Fibroblast of gingiva (primary cell): ENCODE results near the gene VAPB.

Source experiments
- DNase-seq: peaks from one replicate; pipeline ENCODE4 v3.0.0-alpha.2; 2011; ENCODE audit warnings: low read depth

VAPB gene

GRCh38 chr20:58436868-58437645, 48.0 kb downstream of the VAPB start:
- no peak for DNase-seq

GRCh38 chr20:58438970-58439808, 50.2 kb downstream of the VAPB start:
- no peak for DNase-seq

GRCh38 chr20:58440021-58440767, 51.2 kb downstream of the VAPB start:
- DNase-seq = no peak

DNA sequence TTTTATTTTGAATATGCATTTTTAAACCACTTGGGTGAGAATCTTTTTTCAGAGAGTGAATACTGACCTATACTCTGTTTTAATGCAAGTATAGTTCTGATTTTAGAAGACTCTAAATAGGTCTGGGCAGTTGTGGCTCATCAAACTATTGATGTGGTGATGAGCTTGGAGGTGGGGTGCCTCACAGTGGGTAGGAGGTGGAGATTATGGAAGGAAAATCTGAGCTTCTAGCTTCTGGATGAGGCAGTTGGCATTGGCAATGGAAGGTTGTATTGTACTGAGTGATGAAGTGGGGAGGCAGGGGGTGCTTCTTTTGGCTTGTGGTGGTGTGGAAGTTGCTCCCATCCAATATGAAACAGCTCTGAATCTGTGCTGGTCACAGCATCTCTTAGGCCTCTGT, 52.7 kb downstream of the VAPB start:
- DNase-seq = no peak

DNA sequence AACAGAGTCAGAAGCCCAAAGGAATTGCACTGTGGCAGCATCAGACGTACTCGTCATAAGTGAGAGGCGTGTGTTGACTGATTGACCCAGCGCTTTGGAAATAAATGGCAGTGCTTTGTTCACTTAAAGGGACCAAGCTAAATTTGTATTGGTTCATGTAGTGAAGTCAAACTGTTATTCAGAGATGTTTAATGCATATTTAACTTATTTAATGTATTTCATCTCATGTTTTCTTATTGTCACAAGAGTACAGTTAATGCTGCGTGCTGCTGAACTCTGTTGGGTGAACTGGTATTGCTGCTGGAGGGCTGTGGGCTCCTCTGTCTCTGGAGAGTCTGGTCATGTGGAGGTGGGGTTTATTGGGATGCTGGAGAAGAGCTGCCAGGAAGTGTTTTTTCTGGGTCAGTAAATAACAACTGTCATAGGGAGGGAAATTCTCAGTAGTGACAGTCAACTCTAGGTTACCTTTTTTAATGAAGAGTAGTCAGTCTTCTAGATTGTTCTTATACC, 55.8 kb downstream of the VAPB start:
- no peak for DNase-seq

DNA sequence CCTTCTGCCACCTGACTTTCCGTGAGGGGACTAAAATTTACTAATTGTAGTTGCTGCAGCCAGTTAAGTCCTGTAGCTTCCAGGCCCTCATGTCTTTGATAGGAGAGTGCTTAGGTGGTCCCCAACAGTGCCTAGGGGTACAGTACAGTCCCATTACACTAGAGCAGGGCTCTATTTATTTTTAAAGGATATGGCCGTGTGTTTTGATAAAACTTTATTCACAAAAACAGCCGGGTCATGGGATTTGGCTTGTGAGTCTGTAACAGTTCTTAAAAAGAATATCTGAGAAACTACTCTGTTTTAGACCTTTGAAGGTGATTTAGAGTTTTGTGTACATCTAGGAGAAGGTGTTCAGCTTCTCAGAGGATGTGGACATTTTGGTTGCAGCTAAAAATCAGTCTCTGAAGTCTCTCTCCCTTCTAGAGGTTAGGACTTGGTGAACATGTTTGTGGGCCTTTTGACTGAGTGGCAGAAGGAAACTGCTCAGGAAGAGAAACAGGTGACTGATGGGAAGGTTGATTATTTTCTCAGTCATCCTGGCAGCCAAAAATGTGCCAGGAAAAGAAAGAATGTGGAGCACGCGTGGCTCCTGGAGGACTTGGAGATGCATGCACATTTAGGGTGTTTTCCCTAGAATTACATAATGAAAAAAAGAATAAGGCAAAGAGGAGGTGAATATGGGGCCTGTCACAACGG, 57.4 kb downstream of the VAPB start:
- DNase-seq = no peak

GRCh38 chr20:58446960-58447265, 57.9 kb downstream of the VAPB start:
- DNase-seq = no peak

DNA sequence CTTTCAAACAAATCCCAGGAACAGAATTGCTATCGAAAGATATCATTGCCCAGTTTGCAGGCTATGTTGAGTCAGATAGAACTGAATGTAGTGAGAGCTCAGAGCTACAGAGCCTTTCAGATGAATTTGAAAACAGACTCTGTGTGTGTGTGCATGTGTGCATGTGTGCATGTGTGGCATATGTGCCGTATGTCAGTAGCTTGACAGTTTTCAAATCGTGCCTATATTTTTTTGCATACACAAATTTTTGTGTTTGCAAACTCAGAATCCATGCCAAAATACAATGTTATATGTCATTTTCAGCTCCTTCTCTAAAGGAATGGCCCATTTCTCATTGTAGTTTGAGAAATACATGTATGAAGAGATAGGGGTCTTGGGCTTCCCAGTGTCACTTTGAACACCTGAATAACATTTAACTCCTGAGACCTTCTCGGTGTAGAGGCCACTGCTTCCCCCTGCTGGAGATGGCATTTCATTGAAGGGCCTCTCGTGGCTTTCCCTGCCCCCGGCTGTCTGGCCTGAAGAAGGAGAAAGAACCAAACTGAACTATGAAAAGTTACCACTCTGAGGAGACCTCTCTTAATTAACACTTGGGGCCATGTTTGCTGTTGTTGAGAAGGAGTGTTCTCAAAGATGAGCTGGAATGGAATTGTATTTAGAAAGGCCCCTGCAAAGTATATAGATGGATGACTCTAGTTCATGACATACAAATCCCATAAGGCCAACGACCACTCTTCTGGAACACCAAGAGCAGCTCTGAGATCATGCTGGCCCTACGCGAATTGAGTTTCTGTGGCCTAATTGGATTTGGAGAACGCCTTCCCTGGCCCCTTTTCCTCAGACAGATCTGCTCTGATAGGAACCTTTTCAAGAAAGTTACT, 58.7 kb downstream of the VAPB start:
- DNase-seq = peak; percentile 37

GRCh38 chr20:58448958-58449357, 59.9 kb downstream of the VAPB start:
- no peak for DNase-seq

DNA sequence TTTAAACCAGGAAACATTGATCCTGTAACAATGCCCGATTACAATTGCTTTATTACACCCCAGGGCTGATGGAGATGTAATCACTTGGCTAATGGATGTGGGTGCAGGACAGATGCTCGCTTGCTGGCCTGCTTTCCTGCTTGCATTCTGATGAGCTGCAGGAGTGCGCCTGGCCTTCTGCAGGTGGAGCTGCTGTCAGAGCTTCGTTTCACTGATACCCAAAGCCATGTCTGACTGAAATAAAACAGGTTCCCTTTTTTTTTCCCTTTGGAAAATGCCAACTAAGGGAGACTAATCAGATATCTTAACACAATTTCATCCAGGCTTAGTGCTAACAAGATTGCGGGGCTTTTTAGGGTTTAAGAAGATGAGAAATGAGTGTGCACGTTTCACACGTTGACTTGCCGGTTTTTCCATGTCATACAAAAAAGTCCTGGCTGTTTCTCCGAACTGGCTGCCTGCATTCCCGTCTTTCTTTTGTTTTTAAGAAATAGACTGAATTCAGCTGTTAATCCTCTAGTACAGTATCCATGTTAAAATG, 60.7 kb downstream of the VAPB start:
- no peak for DNase-seq

- DNase-seq = no peak
Observed at GRCh38 chr20:58450254-58450653, 61.2 kb downstream of the VAPB start.

GRCh38 chr20:58452667-58453255, 63.7 kb downstream of the VAPB start:
- DNase-seq = no peak

DNA sequence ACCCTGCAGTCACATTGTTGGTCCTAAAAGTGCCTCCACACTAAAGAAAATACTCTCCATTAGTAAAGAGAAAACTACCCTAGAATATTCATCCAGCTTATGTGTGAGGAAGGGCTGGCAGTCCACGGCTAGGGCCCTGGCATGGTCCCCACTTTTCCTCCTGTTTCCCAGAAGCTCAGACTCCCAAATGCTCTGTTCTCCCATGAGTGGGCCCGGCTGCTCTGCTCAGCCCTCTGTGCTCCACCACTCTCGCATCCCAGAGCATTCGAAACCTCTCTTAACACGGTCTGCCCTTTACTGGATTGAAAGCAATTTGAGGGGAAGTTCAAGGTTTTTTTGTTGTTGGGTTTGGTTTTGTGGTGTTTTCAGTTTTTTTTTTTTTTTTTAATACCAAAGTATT, 64.4 kb downstream of the VAPB start:
- no peak for DNase-seq

DNA sequence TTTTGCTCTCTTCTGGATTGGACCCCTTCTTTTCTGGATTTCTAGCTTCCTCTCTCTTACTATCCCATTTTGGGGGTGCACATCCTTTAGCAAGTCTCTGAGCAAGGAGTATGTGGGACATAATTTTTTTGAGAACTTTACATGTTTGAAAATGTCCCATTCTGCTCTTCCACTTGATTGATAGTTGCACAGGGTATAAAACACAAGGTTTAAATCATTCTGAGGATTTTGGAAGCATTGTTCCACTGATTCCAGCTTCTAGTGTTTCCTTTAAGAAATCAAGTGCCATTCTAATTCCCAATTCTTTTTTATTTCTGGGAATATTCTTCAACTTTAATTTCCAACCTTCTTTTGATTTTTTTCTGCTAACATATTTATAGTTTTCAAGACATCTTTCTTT, 65.4 kb downstream of the VAPB start:
- no peak for DNase-seq

- DNase-seq = no peak
Observed at GRCh38 chr20:58457083-58457695, 68.2 kb downstream of the VAPB start.

DNA sequence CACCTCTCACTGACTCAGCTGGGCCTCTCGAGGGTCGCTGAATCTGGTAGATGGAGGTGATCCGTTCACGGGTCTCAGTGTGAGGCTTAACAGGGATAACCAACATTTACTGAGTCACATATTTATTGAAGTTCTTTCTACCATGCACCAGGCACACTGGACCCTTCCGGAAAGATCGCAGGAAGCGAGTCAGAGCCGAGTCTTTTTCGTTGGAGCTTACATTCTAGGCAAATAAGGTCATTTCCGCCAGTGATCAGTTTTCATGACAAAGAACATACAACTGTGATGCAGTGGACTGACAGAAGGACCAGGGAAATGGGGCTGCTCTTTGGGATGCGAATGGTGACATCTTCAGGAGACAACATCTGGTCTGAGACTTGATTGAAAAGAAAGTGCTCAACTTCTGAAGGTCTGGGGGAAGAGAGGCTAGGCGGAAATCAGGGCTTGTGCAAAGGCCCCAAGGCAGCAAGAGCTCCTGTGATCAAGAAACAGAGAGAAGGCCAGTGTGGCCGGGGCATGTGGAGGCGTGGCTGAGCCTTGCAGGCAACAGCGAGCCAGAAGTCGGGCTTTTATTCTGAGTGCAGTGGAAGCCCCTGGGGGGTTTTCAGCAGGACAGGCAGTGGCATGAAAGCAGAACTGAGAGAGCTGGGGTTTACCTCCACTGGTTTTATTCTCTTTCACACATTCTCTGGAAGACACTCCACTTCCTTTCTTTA, 69.5 kb downstream of the VAPB start:
- DNase-seq = no peak

DNA sequence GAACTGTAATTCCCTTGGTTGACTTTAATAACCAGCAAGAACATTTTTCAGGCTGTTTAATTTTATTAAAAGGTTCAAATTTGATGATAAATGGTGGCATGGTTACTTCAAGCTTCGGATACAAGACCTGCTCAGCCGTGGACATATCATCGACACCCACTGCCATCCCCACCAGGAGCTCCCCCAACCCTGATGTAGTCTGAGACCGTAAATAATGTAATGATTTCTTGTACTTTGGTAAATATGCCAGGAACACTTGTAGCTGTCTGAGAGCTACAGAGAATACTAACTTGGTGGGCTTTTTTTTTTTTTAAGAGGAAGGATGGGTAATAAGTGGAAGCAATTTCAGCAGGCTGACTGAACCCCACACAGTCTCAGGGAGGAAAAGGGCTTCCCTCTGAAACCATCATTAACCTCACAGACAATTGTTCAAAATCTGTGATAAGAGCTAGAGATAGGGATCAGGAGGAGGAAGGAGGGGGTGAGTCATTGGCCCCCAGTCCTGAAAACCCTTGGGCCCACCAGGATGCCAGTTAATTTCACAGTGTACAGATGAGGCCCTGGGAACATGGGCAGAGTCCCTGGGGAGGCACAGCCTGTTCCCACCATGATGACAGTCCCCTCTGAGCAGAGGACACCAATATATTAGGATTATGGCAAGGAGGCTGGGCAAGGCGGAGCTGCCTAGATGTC, 70.2 kb downstream of the VAPB start:
- DNase-seq = no peak

DNA sequence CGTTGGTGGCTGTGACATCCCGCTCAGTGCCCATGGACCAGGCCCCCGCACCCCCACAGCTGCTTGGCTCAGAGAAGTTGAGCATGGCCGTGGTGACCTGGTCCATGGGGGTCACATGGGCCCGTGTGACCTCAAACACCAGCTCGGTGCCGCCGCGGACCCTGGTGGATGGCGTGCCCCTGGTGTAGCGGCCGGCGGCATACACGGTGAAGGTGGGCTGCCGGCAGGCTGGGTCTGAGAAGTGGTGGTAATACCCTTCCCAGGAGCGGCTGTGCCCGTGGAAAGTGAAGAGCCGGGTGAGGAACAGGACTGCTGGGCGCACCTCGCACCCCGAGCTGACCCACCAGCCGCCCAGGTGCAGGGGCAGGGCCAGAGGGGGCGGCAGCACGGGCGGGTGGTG, 72.1 kb downstream of the VAPB start:
- no peak for DNase-seq

- no peak for DNase-seq
Observed at GRCh38 chr20:58461899-58462298, 72.9 kb downstream of the VAPB start.
